Daoy (cell line): Measurements from ENCODE around the gene NTN4. TPM values are rescaled to one million over a fixed set of nuclear protein-coding genes. Genes with fewer than 3 reads are reported as not detected.
"Not testable (repeated sequence)": the region's sequence is repeated elsewhere in the genome, so short reads cannot be mapped to it uniquely, and the experiment has no call there.

ENCODE experiments used
- DNase-seq: peaks from one replicate; pipeline ENCODE4 v3.0.0-alpha.2; 2015; ENCODE audit warnings: low read depth
- total RNA-seq: library from RNA; depleted of rRNA; stranded (reverse); fragments of >200 nt; shearing (Covaris generic); gene quantifications from 2 replicates; pipeline ENCODE4 v1.2.3, GENCODE V29; 2014; rRNA removed

The NTN4 gene
- 36.5 and 41.3 TPM in 2 replicates for total RNA-seq

- peak; percentile 75 for DNase-seq
These were observed at the start of gene NTN4 for GRCh38 chr12:95790033-95790916. Gene NTN4 (minus strand): TSS chr12:95790764. CDS start chr12:95790309, 455 bp downstream.

DNA sequence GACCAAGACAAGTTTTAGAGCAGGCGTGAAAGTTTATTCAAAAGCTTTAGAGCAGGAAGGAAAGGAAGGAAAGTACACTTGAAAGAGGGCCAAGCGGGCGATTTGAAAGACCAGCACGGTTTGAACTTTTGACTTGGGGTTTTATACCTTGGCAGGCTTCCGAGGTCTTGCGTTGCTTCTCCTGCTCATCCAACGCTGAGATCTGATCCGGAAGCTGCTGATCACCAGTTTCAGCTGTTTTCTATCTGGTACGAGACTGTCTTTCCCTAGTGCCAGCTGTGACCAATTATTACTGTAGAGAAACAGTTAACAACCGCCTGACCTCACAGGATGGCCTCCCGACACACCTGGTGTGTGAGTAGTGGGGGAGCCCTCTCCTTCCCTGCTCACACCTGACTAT lies 47.6 kb upstream of the NTN4 start:
- DNase-seq = peak; percentile 40

DNA sequence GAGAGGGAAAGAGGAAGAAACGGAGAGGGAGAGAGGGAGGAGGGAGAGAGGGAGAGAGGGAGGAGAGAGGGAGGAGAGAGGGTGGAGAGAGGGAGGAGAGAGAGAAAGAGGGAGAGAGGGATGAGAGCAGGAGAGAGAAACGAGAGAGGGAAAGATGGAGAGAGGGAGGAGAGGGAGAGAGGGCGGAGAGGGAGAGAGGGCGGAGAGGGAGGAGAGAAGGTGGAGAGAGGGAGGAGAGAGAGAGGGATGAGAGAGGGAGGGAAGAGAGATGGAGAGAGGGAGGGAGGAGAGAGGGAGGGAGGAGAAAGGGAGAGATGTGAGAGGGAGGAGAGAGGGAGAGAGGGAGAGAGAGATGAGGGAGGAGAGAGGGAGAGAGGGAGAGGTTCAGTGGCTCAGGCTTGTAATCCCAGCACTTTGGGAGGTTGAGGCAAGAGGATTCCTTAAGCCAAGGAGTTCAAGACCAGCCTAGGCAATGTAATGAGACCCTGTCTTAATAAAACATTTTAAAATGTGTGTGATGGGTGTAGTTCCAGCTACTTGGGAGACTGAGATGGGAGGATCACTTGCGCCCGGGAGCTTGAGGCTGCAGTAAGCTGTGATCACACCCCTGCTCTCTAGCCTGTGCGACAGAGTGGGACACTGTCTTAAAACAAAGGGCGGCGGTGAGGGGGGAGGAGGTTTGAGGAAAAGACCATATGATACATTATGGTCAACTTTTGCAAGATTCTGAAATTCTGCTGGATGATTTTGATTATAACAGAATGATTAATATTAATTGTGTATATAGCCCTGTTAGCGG lies 46.9 kb upstream of the NTN4 start:
- no peak for DNase-seq

GRCh38 chr12:95836630-95837239 lies 46.2 kb upstream of the NTN4 start:
- peak; percentile 15 for DNase-seq

- DNase-seq = peak; percentile 40
These were observed 45.6 kb upstream of the NTN4 start for GRCh38 chr12:95836185-95836609.

DNA sequence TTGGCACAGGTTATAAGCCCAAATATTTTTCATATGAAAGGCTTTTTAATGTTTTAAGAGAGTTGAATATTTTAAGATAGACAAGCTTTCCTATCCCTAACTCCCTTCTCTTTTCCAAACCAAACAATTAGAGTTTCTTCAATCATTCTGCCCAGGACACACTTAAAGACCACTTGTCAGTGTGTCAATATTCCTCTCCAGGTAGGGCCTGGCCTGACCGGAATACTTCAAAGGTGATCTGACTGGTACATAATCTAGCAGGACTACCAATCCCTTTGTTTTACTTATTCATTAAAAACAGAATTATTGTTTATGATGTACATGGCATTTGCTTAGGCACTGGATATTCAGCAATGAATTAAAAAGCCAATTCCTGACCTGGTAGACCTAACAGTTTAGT lies 44.0 kb upstream of the NTN4 start:
- no peak for DNase-seq

DNA sequence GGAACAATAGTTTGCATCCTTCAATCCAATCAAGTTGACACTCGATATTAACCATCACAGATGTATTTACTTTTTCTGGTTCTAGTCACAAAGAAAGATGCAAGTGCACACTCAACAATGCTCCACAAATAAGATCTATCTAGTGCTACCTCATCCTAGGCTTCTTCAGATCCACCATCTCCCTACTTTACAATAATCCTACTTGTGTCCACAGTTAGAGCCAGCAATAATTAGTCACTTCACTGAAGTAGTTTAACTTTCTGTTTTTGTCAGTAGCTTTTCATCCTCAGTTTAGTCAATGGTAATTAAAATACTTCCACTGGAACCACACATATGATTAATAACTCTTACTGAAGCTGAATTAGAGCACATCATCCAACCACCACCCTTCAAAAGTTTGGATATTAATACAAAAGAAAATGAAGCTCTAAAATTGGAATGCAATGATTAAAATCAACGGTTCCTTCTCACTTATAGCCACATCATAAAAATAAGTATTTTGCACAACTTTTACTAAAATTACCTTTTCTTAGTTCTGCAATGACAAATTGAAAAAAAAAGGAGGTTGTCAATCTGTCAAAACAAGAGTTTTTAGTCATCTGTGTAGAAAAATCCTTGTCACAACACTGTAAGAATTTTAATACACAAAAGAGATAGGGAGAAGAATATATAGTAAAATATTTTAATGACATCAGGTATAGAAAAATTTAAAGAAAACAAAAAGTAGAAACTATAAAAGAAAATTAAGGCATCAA lies 39.9 kb upstream of the NTN4 start:
- DNase-seq = no peak

DNA sequence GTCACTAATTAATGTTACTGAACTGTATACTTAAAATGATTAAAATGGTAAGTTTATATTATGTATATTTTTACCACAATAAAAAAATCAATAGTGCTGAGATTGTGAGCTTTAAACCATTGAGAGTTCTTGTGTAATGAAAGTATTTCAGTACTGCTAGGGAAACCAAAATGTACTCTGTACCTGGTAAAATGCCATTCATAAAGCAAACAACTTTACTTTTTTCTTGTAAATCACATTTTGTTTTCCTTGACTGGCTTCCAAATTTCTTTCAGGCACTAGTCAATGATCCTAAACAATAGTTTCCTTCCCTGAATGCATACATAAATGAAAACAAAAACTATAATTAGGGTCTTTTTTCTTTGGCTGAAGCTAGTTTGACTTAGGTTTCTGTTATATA lies 38.8 kb upstream of the NTN4 start:
- no peak for DNase-seq

DNA sequence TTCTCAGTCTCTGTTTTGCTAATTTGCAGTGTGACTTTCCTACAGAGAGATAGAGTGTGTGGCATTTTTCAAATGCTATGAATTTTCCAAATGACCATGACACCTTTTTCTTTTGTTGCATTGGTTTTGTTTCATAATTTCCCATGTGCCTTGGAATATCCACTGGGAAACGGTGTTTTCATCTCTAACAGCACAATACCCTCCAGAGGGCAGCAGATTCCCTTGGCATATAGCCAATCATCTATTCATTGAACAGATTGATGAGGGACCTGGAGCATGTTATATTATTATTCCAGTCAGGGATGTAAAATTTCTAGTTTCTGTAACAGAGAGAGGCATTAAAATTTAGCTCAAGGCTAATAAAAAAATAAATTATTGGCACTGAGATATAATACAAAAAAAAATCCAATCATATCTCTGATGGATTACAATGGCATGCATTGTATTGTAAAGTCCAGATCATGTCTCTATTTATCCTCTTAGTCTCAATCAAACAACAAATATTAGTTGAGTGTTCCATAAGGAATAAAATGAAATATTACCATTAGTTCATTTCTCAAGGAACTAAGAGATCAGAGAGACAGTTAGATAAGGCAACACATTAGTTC lies 29.6 kb upstream of the NTN4 start:
- no peak for DNase-seq

GRCh38 chr12:95815632-95816212 lies 25.2 kb upstream of the NTN4 start:
- no peak for DNase-seq

DNA sequence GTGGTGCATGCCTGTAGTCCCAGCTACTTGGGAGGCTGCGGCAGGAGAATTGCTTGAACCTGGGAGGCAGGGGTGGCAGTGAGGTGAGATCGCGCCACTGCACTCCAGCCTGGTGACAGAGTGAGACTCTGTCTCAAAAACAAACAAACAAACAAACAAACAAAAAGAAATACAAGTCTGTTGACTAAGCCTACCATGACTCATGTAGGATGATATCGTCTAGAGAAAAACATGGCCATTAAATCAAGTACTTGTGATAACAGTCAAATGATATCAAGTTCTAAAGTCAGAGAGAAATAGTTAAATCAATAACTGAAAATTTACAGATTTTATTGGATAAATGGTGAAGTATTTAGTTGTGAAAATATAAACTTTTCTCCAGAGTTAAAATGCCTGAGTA lies 21.6 kb upstream of the NTN4 start:
- DNase-seq = not testable (repeated sequence)

DNA sequence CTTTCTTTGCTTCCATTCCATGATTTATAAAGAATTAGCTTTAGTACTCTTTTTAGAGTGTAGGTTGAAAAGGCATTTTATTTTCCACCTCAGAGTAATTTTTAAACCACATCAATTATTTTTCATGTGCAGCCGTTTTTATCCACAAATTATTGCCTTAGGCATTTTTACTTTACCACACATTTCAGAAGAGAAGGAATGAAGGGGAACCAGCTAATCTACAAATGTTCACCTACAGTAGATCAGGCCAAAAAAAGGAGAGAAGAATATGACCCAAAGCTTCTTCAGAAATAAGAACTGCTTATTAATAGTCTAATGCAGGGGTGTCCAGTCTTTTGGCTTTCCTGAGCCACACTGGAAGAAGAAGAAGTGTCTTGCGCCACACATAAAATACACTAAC lies 19.8 kb upstream of the NTN4 start:
- no peak for DNase-seq

- no peak for DNase-seq
These were observed 18.6 kb upstream of the NTN4 start for GRCh38 chr12:95809000-95809680.

GRCh38 chr12:95808146-95808545 lies 17.6 kb upstream of the NTN4 start:
- DNase-seq = no peak

DNA sequence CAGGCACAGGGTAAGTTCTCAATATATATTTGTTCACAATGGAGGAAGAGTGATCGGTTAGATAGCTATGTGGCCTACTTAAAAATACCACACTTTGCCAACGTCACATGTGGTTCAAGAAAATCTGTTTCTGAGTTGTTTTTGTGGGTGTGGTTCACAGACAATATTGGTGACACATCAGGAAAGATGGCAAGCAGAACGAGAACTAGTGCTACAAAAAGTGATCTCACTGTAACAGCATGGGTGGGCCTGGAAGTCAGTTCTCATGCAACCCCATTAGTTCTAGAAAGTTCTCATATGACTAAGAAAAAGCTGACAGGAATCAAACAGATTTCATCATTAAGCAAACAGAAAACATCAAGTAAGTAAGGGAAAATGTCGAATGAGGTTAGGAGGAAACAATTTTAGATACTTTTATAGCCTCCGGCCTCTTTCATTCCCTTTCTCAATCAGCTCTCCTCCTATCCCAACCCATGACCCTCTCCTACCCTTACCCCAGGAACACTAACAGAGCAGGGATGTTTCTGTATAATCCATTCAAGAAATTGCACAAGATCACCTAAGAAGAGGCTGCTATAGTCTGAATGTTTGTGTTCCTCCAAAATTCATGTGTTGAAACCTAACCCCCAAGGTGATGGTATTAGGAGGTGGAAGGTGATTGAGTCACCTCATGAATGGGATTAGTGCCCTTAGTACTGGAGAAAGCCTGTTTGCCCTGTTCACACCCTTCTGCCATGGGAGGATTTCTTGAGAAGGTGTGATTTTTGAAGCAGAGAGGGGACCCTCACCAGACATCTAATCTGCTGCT lies 15.5 kb upstream of the NTN4 start:
- peak; percentile 96 for DNase-seq

DNA sequence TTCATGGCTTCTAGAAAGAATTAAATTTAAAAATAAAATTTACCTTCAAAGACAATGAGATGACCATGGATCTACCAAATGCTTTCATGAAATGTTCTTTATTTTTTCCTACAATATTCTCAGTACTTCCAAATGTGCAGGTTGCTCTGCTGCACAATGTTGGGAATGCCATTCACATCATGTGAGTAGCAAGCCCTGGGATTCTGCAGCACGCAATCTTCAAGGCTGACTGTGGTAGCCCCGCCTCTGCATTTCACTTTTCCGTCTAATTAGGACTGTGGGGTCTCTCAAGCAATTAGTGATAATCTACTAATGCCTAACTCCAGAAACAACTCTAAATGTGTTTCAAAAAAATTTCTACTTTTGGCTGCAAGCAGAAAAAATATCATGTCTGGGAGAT lies 13.7 kb upstream of the NTN4 start:
- DNase-seq = no peak

DNA sequence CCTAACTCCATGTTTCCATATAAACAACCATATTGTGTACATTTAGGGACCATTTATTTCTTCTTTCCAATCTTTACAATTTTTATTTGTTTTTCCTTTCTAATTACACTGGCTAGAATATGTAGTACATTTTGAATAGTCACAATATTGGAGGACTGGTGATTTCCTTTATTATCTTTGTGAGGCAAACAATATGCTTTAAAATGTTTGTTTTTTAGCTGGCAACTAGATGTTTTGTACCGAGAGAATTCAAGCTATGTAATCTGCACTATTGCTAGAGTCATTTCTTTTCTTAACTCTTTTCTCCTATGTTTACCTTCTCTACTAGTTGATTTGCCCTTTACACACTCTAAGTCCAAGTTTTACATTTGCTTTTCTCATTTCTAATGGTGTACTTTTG lies 13.3 kb upstream of the NTN4 start:
- DNase-seq = no peak

- DNase-seq = peak; percentile 86
These were observed 12.1 kb upstream of the NTN4 start for GRCh38 chr12:95802482-95803270.

DNA sequence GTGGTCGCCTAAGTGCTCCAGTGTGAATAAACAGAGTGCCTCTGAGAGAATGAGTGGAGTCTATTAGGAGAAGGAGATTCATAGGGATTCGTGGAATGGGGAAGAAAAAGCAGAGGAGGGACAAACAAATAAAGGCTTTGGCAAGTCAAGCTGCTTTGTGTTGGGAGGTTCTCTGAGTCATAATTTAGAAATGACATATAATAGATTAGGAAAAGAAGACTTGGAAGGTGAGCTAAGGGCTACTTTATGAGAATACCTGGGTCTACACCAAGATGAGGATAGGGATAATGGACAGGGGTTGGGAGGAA lies 6.4 kb upstream of the NTN4 start:
- DNase-seq = no peak
